T follicular helper cell (primary cell): ENCODE data around the gene OSBPL10.

ENCODE experiments used
- DNase-seq: peaks from one replicate; pipeline ENCODE4 v3.0.0-alpha.2; 2020; ENCODE audit warnings: low read depth

OSBPL10 gene

DNA sequence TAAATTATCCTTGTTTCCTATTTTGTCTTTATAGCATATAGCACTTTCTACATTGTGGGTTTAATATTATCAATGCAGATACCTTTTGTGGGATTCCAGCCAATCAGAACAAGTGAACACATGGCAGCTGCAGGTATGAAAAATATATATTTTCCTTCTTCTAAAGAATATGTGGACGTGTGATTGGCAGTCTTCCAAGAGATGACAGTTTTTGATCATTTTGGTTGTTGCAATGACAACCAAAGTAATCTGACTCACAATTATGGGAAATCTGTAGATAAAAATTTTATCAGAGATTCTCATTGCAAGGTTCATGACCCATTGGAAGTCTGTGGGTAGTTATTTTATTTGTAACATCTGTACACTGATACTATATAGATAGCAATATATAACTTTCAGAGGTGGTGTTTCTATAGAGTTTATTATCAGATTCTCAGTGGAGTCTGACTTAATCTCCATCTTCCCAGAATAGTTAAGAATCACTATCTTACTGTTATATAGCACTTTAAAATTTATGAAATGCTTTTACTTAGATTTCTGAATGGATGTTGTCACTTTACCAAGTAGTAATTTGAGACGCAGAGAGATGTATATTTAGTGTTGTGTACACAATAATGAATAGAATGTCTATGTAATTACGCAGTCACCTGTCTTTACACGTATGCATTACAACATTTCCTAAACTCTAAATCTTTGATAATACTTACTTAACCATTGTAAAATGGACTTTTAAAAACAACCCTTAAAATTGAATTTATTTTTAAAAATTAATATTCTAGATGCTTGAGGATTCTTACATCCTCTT lies 365.8 kb downstream of the OSBPL10 start:
- DNase-seq, result no peak

DNA sequence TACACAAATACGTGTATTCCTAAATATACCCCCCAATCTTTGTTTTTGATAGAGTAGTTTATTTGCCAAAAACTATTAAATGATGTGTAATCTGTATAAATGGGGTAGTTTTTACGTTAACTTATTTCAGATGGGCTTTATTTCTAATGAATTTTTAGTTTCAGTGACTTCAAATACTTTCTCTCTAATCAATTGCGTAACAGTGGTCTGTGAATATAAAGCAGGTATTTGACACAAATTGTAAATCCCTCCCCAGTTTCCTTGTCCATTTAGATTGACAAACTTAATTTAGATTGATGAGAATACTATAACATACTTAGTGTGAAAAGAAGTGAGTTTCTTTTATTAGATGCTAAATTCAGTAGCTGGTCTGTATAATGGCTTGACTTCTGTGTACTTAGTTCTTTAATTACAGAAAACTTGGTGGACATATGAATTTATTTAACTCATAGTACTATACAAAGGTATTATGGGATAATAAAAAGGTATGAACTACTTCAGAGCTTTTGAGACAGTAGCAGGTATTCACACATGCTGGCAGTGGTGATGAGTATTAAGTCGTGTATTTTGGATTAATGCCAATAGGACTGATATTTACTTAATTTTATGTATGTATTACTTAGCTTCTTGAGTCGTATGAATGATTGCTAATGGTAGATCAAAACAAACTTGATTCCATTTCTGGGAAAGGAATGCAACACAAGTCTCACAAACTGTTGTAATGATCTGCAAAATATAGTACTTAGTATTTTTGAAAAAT lies 366.7 kb downstream of the OSBPL10 start:
- DNase-seq, result no peak

DNA sequence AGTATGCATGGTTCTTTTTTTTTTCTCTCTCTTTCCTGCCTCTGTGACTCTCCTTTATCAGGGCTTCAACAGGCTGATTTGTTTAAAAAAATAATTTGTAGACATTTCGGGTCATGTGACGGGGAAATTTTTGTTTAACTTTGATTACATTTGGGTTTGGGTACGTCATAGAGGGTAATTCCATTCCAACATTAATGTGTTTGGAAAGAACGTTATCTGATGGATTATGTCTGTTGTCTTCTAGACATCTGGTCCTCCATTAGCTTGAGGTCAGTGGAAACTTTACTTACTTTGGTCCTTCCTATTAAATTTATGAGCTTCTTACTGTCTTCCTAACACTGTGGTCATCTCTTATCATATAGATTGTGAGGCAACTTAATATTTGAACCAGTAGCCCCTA lies 367.4 kb downstream of the OSBPL10 start:
- no peak for DNase-seq

DNA sequence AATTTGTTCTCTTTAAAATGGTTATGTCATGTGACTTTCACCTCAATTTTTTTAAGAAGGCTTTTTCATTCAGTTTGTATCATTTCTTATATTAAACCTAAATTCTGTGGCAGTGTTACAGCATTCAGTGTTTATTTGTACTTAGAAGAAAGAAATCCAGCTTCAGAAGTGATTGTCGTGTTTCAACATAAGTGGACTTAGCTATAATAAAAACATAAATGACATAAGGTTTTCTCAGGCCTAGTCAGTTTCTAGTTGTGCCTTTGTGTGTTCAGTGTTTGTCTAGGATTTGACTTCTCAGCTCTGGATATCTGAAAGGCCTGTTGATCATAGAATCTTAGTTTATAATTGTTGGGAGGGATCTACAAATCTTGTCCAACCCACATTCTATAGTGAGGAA lies 367.9 kb downstream of the OSBPL10 start:
- DNase-seq, result no peak
